GM21367 (cell line): ENCODE measurements around the gene SAMD15.
"Not testable (repeated sequence)": the region's sequence is repeated elsewhere in the genome, so short reads cannot be mapped to it uniquely, and the experiment has no call there.

Experiments used
- ATAC-seq: cut with Tn5 transposase; IDR thresholded peaks from one replicate; pipeline ENCODE4 v1.9.1; 2021; ENCODE audit not compliant: unreplicated experiment

SAMD15 gene

DNA sequence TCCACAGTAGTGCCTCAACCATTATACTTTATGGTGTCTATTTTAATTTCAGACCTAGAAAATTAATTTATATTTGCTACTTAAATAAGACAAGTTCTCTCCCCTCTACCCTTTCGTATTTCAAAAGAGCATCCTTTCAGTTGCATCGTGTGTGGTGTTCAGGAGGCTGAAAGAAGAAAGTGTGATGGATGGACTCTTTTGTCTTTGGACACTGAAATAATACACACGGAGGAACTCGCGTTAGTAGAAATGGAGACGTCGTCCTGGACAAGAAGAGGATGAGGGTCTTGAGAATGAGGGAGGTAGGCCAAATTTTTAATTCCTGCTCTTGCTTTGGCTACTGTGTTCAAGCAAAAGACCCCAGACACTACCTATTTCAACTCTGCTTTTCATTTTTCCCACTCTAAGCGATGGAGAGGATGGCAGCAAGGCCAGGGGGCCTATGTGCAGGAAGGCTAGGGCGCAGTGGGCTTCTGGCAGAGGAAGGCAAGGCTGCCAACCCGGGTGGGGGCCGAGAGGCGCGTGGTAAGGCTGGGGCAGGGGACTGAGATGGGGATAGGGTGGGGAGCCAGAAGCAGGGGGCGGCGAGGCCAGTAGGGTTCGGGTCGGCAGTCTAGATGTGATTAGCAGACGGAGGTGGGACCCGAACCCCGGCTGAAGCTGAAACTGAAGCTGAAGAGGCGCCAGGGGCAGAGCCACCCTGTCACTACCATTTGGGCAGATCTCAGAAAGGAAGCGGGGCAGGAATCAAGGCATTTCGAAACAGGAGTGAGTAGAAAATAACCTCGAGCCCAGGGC lies 1.0 kb upstream of the SAMD15 start:
- ATAC-seq, result peak; percentile 2

- ATAC-seq, result no peak
Observed at GRCh38 chr14:77377502-77377844, 294 bp downstream of the SAMD15 start.

- no peak for ATAC-seq
Observed at GRCh38 chr14:77378701-77379100, 1.5 kb downstream of the SAMD15 start.

DNA sequence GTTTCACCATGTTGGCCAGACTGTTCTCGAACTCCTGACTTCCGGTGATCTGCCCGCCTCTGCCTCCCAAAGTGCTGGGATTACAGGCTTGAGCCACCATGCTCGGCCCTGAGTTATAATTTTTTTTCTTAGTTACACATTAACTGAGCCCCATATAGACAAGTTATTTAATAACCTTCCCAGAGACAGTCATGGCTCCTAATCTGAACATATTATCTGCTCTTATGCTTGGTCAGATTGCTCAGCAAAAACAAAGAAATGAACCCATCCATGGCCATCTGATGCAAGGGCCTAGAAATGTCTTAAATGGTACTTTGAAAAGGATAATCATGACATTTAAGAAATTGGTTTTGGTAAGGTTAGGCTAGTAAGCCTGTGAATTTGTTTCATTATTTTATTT lies 13.0 kb downstream of the SAMD15 start:
- no peak for ATAC-seq

DNA sequence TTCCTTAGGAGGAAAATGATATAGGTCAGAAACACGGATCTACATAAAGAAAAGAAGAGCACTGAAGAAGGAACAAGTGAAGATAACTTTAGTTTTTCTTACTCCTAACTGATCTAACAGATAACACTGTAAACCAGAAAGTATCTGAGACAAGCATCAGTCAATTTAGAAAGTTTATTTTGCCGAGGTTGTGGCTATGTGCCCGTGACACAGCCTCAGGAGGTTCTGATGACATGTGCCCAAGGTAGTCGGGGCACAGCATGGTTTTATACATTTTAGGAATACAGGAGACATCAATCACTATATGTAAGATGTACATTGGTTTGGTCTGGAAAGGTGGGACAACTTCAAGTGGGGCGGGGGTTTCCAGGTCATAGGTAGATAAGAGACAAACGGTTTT lies 23.0 kb downstream of the SAMD15 start:
- no peak for ATAC-seq

DNA sequence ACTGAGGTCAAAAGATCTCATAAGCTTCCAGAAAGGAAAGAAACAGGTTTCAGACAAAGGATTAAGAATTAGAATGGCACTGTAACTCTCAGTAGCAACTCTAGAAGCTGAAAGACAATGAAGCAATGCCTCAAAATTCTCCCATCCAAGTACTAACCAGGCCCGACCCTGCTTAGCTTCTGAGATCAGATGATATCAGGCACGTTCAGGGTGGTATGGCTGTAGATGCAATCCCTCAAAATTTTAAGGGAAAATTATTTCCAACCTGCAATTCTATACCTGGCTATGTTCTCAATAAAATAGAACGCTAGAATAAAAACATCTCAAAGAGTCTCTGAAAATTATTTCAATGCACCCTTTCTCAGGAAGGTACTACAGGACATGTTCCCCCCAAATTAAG lies 26.6 kb downstream of the SAMD15 start:
- ATAC-seq, result no peak

DNA sequence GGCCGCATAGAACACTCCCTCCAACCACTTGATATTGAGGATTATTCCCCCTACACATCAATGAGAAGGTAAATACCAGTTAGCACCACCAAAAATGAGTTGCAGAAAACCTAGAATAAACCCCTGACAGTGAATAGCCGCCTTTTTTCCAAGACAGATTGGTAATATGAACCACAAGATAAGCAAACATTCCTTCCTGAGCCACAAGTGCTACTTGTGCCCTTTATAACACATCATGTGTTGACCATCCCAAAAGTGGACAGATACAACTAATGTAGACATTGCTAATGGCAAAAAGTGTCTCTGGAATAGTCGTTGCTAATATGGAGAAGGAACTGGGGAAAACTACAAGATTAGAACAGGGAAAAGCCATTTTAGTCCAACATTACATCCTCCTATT lies 28.9 kb downstream of the SAMD15 start:
- no peak for ATAC-seq

- no peak for ATAC-seq
Observed at GRCh38 chr14:77406718-77407117, 29.5 kb downstream of the SAMD15 start.

DNA sequence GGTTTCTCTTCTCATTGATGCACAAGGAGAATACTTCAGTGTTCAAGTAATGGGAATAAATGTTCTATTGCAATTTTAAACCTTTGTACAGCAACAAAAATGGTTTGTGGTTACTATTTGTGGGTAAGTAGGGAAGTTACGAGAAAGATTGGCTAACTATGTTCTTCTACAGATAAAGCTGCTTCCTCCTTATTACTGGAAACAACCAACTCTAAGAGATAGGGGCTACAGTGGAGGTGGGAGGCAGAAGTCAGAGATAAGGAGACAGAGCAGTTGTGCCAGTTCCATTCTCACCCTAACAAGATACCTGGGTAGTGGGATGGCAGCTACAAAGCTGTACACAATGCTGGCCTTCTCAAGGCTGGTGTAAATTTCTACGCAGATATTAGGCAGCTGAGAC lies 30.0 kb downstream of the SAMD15 start:
- ATAC-seq, result no peak

DNA sequence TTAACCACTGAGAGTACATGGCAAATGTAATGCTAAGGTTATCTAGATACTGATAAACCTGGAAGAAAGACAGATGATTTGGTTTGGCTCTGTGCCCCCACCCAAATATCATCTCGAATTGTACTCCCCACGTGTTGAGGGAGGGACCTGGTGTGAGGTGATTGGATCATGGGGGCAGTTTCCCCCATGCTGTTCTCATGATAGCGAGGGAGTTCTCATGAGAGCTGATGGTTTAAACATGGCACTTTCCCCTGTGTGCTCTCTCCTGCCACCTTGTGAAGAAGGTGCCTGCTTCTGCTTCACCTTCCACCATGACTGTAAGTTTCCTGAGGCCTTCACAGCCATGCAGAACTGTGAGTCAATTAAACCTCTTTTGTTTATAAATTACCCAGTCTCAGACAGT lies 32.0 kb downstream of the SAMD15 start:
- no peak for ATAC-seq

GRCh38 chr14:77415403-77416030 lies 38.3 kb downstream of the SAMD15 start:
- ATAC-seq, result not testable (repeated sequence)

DNA sequence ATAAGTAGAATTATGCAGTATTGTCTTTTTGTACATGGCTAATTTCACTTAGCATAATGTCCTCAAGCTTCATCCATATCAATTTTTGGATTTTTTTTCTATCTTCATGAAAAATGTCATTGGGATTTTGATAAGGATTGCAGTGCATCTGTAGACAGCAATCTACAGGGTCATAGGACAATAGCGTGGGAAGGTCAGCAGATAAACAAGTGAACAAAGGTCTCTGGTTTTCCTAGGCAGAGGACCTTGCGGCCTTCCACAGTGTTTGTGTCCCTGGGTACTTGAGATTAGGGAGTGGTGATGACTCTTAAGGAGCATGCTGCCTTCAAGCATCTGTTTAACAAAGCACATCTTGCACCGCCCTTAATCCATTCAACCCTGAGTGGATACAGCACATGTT lies 38.9 kb downstream of the SAMD15 start:
- ATAC-seq, result not testable (repeated sequence)

DNA sequence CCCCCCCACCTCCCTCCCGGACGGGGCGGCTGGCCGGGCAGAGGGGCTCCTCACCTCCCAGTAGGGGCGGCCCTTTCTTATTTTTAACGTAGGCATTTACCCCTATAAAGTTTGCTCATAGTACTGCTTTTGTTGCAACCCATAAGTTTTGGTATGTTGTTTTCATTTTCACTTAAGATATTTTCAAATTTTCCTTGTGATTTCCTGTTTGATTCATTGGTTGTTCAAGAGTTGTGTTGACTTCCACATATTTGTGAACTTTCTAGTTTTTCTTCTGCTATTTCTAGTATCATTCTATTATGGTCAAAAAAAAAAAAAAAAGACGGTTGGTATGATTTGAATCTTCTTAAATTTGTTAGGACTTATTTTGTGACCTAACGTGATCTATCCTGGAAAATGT lies 39.7 kb downstream of the SAMD15 start:
- no peak for ATAC-seq

DNA sequence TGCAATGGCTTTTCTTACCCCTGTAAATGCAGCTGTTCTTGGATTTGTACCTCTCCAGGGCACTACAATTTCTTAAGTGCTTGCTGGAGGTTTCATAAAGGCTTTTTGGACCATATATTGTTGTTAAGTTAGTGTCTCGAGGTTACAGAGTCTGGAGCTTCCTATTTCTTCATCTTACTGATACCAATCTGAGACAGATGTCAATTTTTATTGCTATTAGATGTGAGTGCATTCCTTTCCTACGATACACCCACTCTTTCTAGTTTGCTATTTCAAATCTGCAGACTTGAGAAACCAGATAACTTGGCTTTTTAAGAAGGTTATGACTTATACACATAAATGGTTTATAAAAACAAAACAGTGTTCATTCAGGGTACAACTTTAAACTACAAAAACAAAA lies 44.0 kb downstream of the SAMD15 start:
- ATAC-seq, result no peak

- no peak for ATAC-seq
Observed at GRCh38 chr14:77423423-77423822, 46.2 kb downstream of the SAMD15 start, which contains the start of gene NOXRED1. Gene NOXRED1 (minus strand): TSS chr14:77423523. CDS start chr14:77422889, 634 bp downstream.

DNA sequence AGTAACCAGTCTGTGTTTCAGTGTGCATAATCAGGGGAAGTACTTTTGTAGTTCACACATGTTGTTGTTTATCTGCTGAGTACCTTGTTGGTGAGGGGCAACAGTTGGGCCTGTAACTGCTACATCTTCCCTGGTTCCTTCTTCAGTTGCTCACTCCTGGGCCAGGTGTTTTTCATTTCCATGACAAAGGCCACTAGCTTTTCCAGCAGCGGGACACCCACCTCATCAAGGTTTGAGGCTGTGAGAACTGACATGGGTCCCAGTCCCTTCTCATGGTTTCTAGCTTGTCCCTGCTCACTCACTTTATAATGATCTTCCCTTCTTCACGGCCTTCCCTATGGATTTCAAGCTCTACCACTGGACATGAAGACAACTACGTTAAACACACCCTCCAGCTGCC lies 47.7 kb downstream of the SAMD15 start:
- no peak for ATAC-seq

DNA sequence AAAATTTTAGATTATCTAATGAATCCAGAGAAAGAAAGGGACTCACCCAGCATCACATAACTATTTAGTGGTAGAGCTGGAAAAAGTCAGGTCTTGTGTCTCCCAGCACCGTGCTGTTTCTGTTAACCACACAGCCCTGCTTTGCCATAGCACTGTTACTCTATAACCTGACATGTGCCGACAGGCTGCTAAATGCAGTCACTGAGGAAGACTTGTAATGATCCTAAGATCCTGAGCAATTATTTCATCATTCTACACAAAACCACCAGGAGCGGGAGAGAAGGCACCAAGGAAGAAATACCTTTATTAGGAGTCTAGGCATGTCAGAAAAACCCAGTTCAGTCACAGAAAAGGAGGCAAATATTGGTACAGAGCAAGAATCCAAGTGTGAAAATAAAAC lies 49.2 kb downstream of the SAMD15 start:
- no peak for ATAC-seq

DNA sequence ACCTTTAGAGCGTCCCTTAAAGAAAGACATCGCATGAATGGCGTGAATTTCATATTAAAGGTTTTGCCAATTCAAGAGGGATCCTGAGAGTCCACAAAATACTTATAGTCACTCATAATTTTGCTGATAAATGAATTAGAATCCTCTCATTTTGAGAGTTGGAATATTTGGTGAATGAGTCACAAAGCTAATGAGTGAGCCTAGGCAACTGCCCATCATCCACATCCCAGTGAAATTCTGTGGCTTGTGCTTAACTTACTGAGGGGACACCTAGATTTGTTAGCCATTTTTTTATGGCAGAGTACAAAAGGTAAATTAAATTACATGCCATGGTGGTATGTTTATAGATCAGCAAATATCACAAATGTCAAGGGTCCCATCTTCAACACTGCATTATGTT lies 58.9 kb downstream of the SAMD15 start:
- ATAC-seq, result no peak

GRCh38 chr14:77438596-77438995 lies 61.4 kb downstream of the SAMD15 start:
- no peak for ATAC-seq

DNA sequence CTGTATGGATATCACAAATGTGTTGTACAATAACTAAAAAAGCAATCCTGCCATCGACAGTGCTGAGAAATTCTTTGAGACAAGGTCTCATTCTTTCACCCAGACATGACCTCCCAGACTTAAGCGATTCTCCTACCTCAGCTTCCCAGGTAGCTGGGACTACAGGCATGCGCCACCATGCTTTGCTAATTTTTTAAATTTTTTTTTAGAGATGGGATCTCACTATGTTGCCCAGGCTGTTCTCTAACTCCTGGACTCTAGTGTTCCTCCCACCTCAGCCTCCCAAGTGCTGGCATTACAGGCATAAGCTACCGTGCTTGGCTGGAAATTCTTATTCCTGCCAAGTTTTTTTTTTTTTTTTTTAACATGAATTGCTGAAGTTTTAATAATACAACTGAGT lies 62.7 kb downstream of the SAMD15 start:
- no peak for ATAC-seq
